GM10266 (cell line): ENCODE results near the gene RBPJ.

ENCODE experiments used
- DNase-seq: peaks from one replicate; pipeline ENCODE4 v3.0.0; 2012; ENCODE audit errors: extremely low spot score
- CTCF ChIP-seq: IDR thresholded peaks from 2 replicates; pipeline ENCODE4 v1.5.1; 2012; ENCODE audit warnings: mild to moderate bottlenecking, low read depth; ENCODE audit not compliant: control insufficient read depth, insufficient read depth; ENCODE audit errors: missing control alignments

RBPJ gene

GRCh38 chr4:26320538-26321372, at the start of gene RBPJ:
Gene RBPJ, plus strand, starts transcription at chr4:26321014. Its CDS starts 15 bp downstream, at chr4:26321029.
- TF ChIP-seq CTCF, result no peak

GRCh38 chr4:26271703-26272102, 49.1 kb upstream of the RBPJ start:
- no peak for DNase-seq
- TF ChIP-seq CTCF, result no peak

More at GRCh38 chr4:26320538-26321372, at the start of gene RBPJ:
- DNase-seq, result peak; percentile 89

- no peak for TF ChIP-seq CTCF
- no peak for DNase-seq
Observed at GRCh38 chr4:26272654-26273615, 47.9 kb upstream of the RBPJ start.

- DNase-seq, result no peak
- TF ChIP-seq CTCF, result no peak
Observed at GRCh38 chr4:26273616-26273980, 47.2 kb upstream of the RBPJ start.

- TF ChIP-seq CTCF, result no peak
- no peak for DNase-seq
Observed at GRCh38 chr4:26275281-26275680, 45.5 kb upstream of the RBPJ start.

- no peak for DNase-seq
- no peak for TF ChIP-seq CTCF
Observed at GRCh38 chr4:26279446-26279845, 41.4 kb upstream of the RBPJ start.

GRCh38 chr4:26281881-26282280, 38.9 kb upstream of the RBPJ start:
- no peak for DNase-seq
- TF ChIP-seq CTCF, result no peak
